Esophagus (tissue), 2 donors: ENCODE data around the gene SYNDIG1L. TPM values are rescaled to one million over a fixed set of nuclear protein-coding genes. Genes with fewer than 3 reads are reported as not detected.

Source experiments
- H3K27ac ChIP-seq, 2 donors: one replicate each; pipeline ENCODE4 v1.5.1; 2013; ENCODE audit warnings: low read depth in 2 of 2, mild to moderate bottlenecking in 2 of 2, inconsistent platforms in 1 of 2, low read length in 1 of 2, moderate library complexity in 1 of 2
- H3K27me3 ChIP-seq, 2 donors: one replicate each; pipeline ENCODE4 v1.6.1; 2013; ENCODE audit warnings: low read length in 2 of 2, control low read depth in 1 of 2, mild to moderate bottlenecking in 1 of 2; ENCODE audit not compliant: insufficient read depth in 2 of 2, control insufficient read depth in 1 of 2
- H3K36me3 ChIP-seq, 2 donors: one replicate each; pipeline ENCODE4 v1.6.1; 2013; ENCODE audit warnings: low read length in 1 of 2; ENCODE audit not compliant: control insufficient read depth in 2 of 2, insufficient read depth in 2 of 2
- H3K4me1 ChIP-seq, 2 donors: one replicate each; pipeline ENCODE4 v1.6.1; 2013; ENCODE audit warnings: low read length in 1 of 2; ENCODE audit not compliant: control insufficient read depth in 2 of 2, insufficient read depth in 2 of 2
- H3K4me3 ChIP-seq, 2 donors: one replicate each; pipeline ENCODE4 v1.5.1; 2013; ENCODE audit warnings: low read length in 2 of 2, mild to moderate bottlenecking in 2 of 2, low read depth in 1 of 2, moderate library complexity in 1 of 2
- H3K9me3 ChIP-seq, 2 donors: one replicate each; pipeline ENCODE4 v1.6.1; 2013; ENCODE audit warnings: mild to moderate bottlenecking in 2 of 2, low read depth in 1 of 2, low read length in 1 of 2, moderate library complexity in 1 of 2; ENCODE audit not compliant: control insufficient read depth in 2 of 2, insufficient read depth in 1 of 2
- WGBS, 2 donors: extraction: QIAGEN DNeasy Blood & Tissue Kit; methylation state at CpG; one replicate each; pipeline ENCODE4 v1.1.7; 2013; 5-methylcytosine and 5-hydroxymethylcytosine counted together
- polyA plus RNA-seq, 2 donors: library from polyadenylated mRNA; stranded (reverse); fragments of 200-250 nt; gene quantifications; one replicate each; pipeline ENCODE4 v1.2.3, GENCODE V29; 2013
- donor health status: healthy with polysubstance abuse.
- donor health status: Bipolar disorder and iron deficiency.

SYNDIG1L gene
- polyA plus RNA-seq, result under 1 TPM; 0.02 to 0.04 TPM

- Histone ChIP-seq H3K4me1 (peaks cover 3 to 6% of the 10 kb centered on the region in 2 donors), H3K27ac (no peak within 1 kb of the TSS), H3K36me3 (no peaks in the 10 kb centered on the region), H3K4me3 (peak within 1 kb of the TSS in 1 of 2 donors; percentile 23), H3K9me3 (no peaks in the 10 kb centered on the region), H3K27me3 (peaks cover 0 to 2% of the 10 kb centered on the region in 2 donors)
- 7 to 8% methylated on average over 20 to 33 of the region's 33 CpGs for WGBS, 2 donors
These were observed at the start of gene SYNDIG1L for GRCh38 chr14:74426202-74426582. Gene SYNDIG1L (minus strand): TSS chr14:74426210. CDS start chr14:74409744, 16,466 bp downstream.

- H3K27me3 ChIP-seq, result no peaks in the 10 kb centered on the region
- no peak overlapping the region for H3K27ac ChIP-seq
- H3K4me3 ChIP-seq, result no peak overlapping the region
- peaks cover 5 to 13% of the 10 kb centered on the region in 2 donors for H3K36me3 ChIP-seq
- WGBS, 2 donors, result 45 to 50% methylated on average over 3 of the region's 3 CpGs
- no peaks in the 10 kb centered on the region for H3K4me1 ChIP-seq
- H3K9me3 ChIP-seq, result no peaks in the 10 kb centered on the region
These were observed 49.7 kb upstream of the SYNDIG1L start for GRCh38 chr14:74475678-74476077.

- Histone ChIP-seq H3K27me3 (no peaks in the 10 kb centered on the region), H3K4me1 (no peaks in the 10 kb centered on the region), H3K4me3 (no peak overlapping the region), H3K9me3 (no peaks in the 10 kb centered on the region), H3K36me3 (peaks cover 7 to 9% of the 10 kb centered on the region in 2 donors), H3K27ac (no peak overlapping the region)
- 77 to 90% methylated on average over 2 of the region's 2 CpGs for WGBS, 2 donors
These were observed 48.4 kb upstream of the SYNDIG1L start for GRCh38 chr14:74474376-74474775.

GRCh38 chr14:74472601-74473000 lies 46.6 kb upstream of the SYNDIG1L start:
- H3K27ac ChIP-seq, result no peak overlapping the region
- H3K27me3 ChIP-seq, result no peaks in the 10 kb centered on the region
- no peak overlapping the region for H3K4me3 ChIP-seq
- H3K4me1 ChIP-seq, result no peaks in the 10 kb centered on the region
- peaks cover 7 to 9% of the 10 kb centered on the region in 2 donors for H3K36me3 ChIP-seq
- WGBS, 2 donors, result 89 to 92% methylated on average over 2 of the region's 2 CpGs
- H3K9me3 ChIP-seq, result no peaks in the 10 kb centered on the region

GRCh38 chr14:74469548-74470518 lies 43.8 kb upstream of the SYNDIG1L start:
- WGBS, 2 donors, result 51 to 63% methylated on average over 7 of the region's 7 CpGs
- Histone ChIP-seq H3K4me3 (no peak overlapping the region), H3K9me3 (no peaks in the 10 kb centered on the region), H3K4me1 (no peaks in the 10 kb centered on the region), H3K27ac (no peak overlapping the region), H3K27me3 (no peaks in the 10 kb centered on the region), H3K36me3 (peaks cover 3 to 9% of the 10 kb centered on the region in 2 donors)

- Histone ChIP-seq H3K27me3 (no peaks in the 10 kb centered on the region), H3K9me3 (no peaks in the 10 kb centered on the region), H3K4me1 (no peaks in the 10 kb centered on the region), H3K27ac (no peak overlapping the region), H3K4me3 (no peak overlapping the region), H3K36me3 (peaks cover 2 to 3% of the 10 kb centered on the region in 2 donors)
- 94% methylated on average over 3 of the region's 3 CpGs for WGBS, 2 donors
These were observed 42.5 kb upstream of the SYNDIG1L start for GRCh38 chr14:74468513-74468912.

- Histone ChIP-seq H3K9me3 (no peaks in the 10 kb centered on the region), H3K27me3 (no peaks in the 10 kb centered on the region), H3K4me3 (no peak overlapping the region), H3K27ac (no peak overlapping the region), H3K36me3 (peaks cover 0 to 3% of the 10 kb centered on the region in 2 donors), H3K4me1 (no peaks in the 10 kb centered on the region)
- WGBS, 2 donors, result 93 to 94% methylated on average over 2 of the region's 2 CpGs
These were observed 39.3 kb upstream of the SYNDIG1L start for GRCh38 chr14:74465335-74465734.

GRCh38 chr14:74464785-74465184 lies 38.8 kb upstream of the SYNDIG1L start:
- 89 to 91% methylated on average over 3 of the region's 3 CpGs for WGBS, 2 donors
- H3K4me3 ChIP-seq, result no peak overlapping the region
- H3K4me1 ChIP-seq, result no peaks in the 10 kb centered on the region
- no peaks in the 10 kb centered on the region for H3K9me3 ChIP-seq
- H3K27me3 ChIP-seq, result no peaks in the 10 kb centered on the region
- no peak overlapping the region for H3K27ac ChIP-seq
- H3K36me3 ChIP-seq, result peaks cover 0 to 3% of the 10 kb centered on the region in 2 donors

GRCh38 chr14:74463697-74464096 lies 37.7 kb upstream of the SYNDIG1L start:
- H3K27ac ChIP-seq, result no peak overlapping the region
- 78 to 80% methylated on average over 5 of the region's 5 CpGs for WGBS, 2 donors

More at GRCh38 chr14:74463697-74464096, 37.7 kb upstream of the SYNDIG1L start:
- H3K4me1 ChIP-seq, result no peaks in the 10 kb centered on the region
- H3K9me3 ChIP-seq, result no peaks in the 10 kb centered on the region
- H3K36me3 ChIP-seq, result no peaks in the 10 kb centered on the region
- H3K4me3 ChIP-seq, result no peak overlapping the region
- H3K27me3 ChIP-seq, result no peaks in the 10 kb centered on the region
